ENCODE data around the gene WDR83.
A peak's percentile ranks its signal among the peaks of the same experiment; 100 is the strongest.

Gene WDR83

DNA sequence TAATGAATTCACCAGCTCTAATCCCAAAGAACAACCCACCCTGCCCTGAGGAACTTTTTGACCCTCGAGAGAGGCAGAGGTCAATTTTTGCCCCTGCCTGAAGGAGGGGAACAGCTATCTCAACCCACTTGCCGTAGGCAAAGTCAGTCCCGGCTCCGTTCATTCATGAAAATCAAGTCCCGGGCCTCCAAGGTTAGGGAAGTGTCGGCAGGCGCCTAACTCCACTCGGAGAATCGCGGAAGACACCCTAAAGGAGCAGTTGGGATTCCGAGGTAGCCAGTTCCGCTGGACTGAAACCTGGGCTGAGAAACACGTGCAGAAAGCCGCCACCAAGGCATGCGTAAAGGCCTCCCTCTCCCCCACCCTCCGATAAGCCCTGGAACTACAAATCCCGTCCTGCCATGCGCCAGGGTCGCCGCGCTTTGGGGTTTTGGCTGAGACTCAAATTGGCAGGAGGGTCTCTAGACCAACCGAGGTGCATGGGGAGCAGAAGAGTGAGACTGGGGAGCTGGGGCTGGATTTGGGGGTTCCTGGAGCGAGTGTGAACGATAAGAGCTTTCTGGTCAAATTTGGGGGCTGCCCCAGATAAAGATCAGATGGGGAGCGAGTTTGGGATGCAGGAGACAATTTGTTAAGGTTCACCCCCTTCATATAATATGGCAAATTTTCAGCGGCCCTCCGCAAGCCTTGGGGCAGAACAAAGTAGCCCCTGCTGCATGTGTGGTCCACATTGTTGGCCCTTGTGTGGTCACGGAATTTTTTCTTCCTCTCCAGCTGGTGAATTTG lies 57.2 kb downstream of the WDR83 start, which contains the start of gene TNPO2 (continued):
- TF ChIP-seq ZBTB7A (tag by site-specific recombination; IDR thresholded peaks at IDR 0.05; ENCODE audit: low read depth) (peak; percentile 74), SCRT2 (tag by site-specific recombination; IDR thresholded peaks at IDR 0.05) (no peak), ZNF580 (tag by site-specific recombination; IDR thresholded peaks at IDR 0.05) (0 out of 2 replicates have a peak, but pooled peaks have one; percentile 23), ZNF843 (tag by site-specific recombination; IDR thresholded peaks at IDR 0.05) (no peak), OSR2 (tag by site-specific recombination; IDR thresholded peaks at IDR 0.05) (0 out of 2 replicates have a peak, but pooled peaks have one; percentile 31), ZNF274 (IDR thresholded peaks at IDR 0.05; ENCODE audit: low read length) (no peak), ZNF274 (tag by site-specific recombination; IDR thresholded peaks at IDR 0.05; ENCODE audit: borderline replicate concordance) (no peak), ZNF202 (tag by site-specific recombination; IDR thresholded peaks at IDR 0.05; ENCODE audit: borderline replicate concordance) (no peak)

All from HEK293 (cell line).